ENCODE measurements around the gene SH3BGRL2.
"Not testable (repeated sequence)": the region's sequence is repeated elsewhere in the genome, so short reads cannot be mapped to it uniquely, and the experiment has no call there.

Gene SH3BGRL2

DNA sequence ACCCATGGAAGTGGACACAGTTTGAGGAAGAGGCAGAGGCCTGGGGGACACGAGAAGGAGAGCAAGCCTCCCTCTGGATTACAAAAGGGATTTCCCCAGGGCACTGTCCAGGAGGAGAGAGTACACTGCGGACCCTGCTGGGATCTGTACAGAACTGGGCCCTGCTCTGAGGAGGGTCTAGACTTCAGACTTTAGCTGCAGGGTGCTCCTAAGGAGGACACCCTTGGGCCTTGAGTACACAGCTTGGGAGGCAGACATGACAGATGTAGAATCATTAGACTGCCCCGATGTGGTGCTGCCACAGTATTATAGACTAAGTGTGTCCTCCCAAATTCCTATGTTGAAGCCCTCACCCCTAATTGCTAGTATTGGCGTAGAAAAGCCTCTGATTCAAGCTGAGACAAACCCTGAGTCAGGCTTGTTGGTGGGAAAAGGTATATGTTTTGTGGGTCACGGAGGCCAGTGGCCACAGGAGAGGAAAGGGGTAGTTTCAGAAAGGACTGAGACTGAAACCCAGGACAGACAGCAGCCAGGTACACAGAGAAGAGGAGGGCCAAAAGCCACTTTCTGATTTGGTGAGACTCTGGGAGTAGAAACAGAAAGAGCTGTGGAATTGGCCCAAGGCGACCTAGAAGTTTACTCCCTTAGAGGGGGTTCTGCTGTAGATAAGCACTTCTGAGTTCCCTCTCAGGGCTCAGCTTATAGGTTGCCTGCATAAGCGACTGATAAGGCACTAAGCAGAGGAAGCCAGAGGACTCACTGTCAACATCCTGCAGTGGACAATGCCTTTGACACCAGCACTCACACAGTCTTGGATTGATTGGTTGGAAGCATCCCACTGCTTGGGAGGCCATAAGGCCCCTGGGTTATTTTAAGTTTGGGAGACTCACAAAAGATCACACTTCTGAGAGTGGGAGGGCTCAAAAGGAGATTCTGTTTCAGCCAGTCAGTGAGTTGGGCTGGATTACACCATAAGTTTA is 16.5 kb upstream of the SH3BGRL2 start:
- DNase-seq (ENCODE audit: low read depth in 2 of 2) = no peak

DNA sequence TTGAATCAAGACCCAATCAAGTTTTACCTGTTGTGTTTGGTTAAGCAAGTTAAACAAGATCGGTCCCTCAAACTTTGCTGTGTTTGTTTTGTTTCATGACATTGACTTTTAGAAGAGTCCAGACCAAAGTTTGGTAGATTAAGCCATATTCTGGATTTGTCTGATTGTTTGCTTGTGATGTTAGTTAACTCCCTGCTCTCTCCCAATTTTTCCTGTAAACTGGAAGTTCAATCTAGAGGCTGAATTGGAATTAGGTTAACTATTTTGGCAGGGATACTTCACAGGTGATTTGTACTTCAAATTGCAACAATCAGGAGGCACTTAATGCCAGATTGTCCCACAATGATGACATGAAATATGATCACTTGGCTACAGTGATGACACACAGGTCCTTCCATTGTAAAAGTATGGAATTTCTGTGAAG is 13.6 kb upstream of the SH3BGRL2 start:
- no peak for DNase-seq (ENCODE audit: low read depth in 2 of 2)

DNA sequence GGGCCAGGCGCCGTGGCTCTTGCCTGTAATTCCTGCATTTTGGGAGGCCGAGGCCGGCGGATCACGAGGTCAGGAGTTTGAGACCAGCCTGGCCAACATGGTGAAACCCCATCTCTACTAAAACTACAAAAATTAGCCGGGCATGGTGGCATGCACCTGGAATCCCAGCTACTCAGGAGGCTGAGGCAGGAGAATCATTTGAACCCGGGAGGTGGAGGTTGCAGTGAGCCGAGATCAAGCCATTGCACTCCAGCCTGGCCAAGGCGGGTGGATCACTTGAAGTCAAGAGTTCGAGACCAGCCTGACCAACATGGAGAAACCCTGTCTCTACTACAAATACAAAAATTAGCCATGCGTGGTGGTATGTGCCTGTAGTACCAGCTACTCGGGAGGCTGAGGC is 12.7 kb upstream of the SH3BGRL2 start:
- not testable (repeated sequence) for DNase-seq (ENCODE audit: low read depth in 2 of 2)

DNA sequence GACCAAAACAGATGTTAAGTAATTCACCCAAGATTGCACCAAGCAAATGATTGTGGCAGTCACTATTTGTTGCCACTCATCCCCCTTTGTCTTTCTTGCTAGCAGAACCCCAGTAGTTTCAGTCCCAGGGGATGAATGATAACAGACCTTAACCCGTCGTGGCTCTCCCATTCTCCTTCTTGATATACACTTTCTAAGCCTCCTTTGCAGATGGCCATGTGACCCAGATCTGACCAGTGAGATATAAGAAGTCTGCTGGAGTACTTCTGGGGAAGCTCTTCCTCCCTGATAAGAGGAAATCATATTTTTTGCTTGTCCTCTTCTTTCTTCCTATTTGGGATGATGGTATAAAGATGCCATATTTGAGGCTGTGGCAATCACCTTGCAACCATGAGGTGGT is 9.6 kb upstream of the SH3BGRL2 start:
- no peak for DNase-seq (ENCODE audit: low read depth in 2 of 2)

DNA sequence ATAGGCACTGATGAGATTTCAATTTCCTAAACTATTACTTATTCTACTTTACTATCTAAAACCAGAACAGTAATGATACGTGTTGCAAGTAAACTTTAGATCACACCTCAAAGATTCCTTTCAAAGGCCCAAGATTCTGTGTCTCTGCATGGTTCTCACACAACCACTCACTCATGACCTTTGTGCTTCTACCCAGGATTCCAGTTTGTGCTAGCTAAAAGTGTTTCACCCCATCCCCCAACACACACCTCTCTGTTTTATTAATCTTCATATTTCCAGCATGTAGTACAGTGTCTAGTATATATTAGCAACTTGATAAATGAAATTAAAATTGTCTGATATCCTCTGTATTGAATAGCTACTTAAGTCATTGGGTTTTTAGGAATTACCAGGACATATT is 8.8 kb upstream of the SH3BGRL2 start:
- DNase-seq (ENCODE audit: low read depth in 2 of 2) = no peak

DNA sequence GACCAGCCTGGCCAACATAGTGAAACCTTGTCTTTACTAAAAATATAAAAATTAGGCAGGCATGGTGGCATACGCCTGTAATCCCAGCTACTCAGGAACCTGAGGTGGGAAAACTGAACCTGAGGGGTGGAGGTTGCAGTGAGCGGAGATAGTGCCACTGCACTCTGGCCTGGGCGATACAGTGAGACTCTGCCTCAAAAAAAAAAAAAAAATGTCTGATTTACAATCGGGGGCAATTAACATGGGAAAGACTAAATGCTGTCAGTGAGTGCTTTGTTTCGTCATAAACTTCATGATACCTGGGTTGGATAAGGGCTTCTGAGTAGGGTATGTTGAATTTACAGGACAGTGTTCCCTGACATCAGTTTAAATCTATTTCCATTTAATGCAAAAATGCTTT is 8.0 kb upstream of the SH3BGRL2 start:
- no peak for DNase-seq (ENCODE audit: low read depth in 2 of 2)

DNA sequence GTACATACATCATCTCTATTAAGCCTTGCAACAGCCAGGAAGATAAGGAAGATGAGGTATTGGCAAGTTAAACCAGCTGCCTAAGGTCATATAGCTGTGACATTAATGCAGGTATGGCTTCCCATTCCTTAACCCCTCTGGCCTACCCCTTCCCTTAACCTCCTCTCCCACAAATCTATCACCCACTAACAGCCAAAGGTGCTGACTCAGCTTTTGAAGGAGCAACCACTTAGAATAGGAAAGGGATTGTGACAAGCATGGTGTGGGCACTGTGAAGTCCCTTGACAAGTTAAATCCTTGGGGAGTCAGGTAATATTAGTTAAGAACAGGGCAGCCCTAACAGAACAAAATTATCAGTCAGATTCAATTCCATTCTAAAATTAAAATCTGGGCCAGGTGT is 5.4 kb upstream of the SH3BGRL2 start:
- no peak for DNase-seq (ENCODE audit: low read depth in 2 of 2)

DNA sequence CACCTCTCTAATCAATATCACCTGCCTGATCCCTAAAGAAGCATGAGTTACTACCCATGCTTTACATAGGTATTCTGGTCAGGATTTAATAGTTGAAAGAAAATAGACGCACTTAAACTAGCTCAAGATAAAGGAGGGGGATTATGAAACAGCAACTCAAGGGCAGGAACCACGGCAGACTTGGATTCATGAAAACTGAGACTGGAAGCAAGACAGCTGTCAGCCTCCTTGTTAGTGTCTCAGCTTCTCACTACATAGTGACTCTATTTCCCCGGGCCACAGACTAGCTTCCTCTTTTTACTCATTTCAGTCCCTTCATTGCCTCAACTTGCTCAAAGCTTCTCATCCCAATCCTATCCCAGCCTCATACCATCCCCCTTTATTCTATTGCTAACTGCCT is 4.3 kb upstream of the SH3BGRL2 start:
- DNase-seq (ENCODE audit: low read depth in 2 of 2) = no peak

DNA sequence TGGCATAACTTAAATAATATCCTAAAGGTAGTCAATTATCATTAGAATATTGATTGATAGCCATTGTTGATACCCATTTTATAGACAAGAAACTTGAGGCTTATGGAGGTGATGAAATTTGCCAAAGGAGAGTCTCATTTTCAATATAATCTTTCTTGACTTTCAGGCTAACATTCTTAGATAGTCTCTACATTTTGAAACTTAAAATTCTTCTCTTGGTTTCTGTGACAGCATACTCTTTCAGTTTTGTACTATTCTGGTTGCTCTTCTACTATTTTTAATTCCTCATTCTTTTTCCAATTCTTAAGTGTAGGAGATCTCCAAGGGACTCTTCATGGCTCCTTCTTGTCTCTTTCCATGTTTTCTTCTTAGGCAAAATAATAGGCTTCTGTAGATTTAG is 3.7 kb upstream of the SH3BGRL2 start:
- no peak for DNase-seq (ENCODE audit: low read depth in 2 of 2)

DNA sequence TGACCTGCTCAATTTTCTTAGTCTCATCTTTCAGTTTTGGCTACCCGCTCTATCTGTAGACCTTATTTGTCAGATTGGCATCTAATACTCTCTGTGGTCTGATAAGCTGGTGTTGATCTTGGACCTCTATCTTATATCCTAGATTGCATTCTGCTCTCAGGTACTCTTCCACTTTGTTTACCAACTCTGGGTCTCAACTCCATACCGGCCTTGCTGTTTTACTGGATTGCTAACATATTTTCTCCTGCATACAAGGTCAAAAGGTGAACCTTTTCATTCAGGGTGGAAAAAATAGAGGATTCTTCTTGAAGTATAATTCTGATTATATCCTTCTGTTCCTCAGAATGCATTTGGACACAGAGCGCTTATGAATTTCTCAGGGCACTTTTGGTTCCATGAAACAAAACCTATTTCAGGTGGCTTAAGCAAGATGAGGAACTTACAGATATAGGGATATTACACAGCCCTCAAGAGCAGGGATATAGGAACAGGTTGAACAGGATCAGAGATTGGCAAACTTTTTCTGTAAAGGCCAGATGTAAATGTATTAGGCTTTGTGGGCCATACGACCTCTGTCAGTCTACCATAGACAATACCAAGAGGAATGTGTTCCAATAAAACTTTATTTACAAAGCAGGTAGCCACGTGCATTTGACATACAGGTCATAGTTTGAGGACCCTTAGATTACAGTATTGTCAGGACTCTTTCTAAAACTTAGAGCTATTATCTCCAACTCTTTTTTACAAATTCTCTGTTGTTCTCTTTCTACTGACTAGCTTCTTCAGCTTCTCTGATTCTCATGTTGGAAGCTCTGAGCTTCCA is 2.5 kb upstream of the SH3BGRL2 start:
- DNase-seq (ENCODE audit: low read depth in 2 of 2) = no peak

DNA sequence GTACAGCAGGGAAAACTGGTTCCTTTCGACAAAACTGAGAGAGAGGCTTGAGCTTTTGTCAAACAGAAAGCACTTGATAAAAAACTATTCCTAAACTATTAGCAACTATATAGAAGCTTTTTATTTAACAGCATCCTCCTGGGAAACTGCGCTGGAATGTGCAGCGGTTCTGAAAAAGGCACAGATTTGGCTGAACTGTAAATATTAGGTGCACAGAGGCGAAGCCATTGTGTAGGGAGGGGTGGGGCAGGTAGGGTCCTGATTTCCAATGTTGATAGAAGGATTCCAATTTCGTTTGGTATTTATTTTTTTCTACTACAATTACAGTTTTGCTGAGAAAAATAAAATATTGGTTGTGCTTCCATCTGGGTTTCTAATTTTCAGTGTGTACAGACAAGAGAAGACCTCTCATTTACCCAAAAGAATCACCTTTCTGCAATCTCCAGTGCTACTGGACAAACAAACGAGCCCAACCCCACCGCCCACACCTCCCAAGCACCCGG is 698 bp upstream of the SH3BGRL2 start:
- no peak for DNase-seq (ENCODE audit: low read depth in 2 of 2)

DNA sequence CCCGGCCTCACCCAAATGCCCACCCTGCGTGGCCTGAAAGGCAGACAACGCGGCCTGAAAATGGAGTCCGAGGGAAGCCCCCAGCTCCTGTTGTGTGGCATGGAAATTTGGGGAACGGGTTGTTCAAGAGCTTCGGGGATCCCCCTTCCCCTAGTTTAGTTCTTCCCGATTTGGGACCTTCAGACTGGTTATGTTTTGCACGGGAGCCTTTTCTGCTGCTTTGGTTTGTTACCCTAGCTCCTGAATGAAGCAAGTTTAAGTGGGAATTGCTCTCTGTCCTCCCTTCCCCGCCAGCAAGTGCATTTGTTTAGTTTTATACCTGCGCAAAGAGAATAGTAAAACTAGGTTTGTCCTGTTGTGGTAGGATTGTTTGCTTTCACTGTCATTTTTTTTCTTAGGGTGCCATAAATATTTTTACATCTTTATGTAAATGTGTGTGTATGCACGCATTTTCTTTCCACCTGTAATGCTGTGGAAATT is 604 bp downstream of the SH3BGRL2 start:
- DNase-seq (ENCODE audit: low read depth in 2 of 2) = no peak

DNA sequence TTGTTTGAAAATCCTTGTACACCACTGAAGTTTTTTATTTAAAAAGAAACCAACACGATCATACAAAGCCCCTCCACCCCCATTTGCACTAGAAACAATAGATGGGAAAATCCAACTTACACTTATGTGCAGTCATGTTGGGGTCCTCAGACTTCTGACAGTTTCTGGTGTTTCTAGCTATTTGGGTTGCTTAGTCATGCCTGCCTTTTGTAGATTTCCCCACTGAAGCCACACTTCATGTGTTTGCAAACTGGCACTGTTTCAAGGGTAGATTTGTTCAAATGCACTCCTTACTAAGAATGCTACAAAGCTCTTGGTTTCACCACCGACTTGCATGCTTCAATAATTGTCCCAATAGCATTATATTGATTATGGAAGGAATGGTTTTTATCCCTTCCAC is 1.5 kb downstream of the SH3BGRL2 start:
- DNase-seq (ENCODE audit: low read depth in 2 of 2) = no peak

DNA sequence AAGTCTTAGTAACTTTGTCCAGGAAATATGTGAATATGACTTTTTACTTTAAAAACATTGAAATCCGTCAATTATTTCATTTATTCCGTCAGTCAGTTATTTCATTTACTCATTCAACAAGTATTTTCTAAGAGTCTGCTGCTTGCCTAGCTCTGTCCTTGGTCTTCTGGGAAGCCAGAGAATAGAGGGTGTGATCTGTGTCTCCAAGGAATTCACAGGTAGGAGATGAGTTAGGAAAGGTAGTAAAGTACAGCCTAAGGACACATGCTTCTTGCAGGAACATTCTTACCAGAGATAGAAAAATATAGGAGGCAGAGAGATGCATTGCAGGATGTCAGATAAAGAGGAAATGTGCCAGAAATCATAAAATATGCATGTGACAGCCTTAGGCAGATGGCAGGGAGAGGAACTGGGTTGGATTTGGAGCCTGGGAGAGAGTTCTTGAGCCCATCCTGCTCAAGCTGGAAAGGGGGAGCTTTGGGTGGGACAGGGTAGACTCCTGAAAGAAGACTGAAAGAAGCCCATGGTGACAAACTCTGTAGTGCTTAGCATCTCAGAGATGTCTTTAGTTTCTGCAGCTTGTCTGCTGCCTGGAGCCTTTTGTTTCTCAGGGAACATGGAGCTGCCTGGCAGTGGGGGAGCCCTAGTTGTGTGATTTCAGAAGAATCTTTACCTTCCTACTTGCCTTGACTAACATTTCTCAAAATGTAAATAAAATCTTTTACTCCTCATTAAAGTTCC is 3.5 kb downstream of the SH3BGRL2 start:
- DNase-seq (ENCODE audit: low read depth in 2 of 2) = no peak

DNA sequence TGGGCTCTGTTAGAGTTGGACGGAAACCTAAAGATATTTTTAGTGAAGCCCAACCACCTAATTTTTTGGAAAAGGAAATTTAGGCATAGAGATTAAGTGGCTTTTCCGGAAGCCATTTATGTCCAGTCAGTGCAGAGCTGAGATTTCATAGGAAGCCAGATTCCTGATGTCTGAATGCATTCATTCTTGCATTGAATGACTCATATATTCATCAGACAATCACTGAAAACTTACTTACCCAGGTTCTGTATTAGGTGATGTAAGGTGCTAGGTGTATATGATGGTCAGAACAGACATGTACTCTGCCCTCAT is 4.1 kb downstream of the SH3BGRL2 start:
- no peak for DNase-seq (ENCODE audit: low read depth in 2 of 2)

DNA sequence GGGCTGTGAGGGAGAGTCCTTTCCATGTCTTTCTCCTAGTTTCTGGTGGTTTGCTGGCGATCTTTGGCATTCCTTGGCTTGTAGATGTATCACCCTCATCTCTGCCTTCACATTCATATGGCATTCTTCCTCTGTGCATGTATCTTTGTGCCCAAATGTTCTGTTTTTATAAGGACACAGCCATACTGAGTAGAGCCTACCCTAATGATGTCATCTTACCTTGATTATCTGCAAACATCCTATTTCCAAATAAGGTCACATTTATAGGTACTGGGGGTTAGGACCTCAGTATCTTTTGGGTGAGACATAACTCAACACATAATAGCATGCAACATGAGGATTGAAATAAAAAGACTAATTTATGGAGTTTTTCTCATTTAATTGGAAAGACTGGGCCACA is 5.5 kb downstream of the SH3BGRL2 start:
- DNase-seq (ENCODE audit: low read depth in 2 of 2) = no peak

DNA sequence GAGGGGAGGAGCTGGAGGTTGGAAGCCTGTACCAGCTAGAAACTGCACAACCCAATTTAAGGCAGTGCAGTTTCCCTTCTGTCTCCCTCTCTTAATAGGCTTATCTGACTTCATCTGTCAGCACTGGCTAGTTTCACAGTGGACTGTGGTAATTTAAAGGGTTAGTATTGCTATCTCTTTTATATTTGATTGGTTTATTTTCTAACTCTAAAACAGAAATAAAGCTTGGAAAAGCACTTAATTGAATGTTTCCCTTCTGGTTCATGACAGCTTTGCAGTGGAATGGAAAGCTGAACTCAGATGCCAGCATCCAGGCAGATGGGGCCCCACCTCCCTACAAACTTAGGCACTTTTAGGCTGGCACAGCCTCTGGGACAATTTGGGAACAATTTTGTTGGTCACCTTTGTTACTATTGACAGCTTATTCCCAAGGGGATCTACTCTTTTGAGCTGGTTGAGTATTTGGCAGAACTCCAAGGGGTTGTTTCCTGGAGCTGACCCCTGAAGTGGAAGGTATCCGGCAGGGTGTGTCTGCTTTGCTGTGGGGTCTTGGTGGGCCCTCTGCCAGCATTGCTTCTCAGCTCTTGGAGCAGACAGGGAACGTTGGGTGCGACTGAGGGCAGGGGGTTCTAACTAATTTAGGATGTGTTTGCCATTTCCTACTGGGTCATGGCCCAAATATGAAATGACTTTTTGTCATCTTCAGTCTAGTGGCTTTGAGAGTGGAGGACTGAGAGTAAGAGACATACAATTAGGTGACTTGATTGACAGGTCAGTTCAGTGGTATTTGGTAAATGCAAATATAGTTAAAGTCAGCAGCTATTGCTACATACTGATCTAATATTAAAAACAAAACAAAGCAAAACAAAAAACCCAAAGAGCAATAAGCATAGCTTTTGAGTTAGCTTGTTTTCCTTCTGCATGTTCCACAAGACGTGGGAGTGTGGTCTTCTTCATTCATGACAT is 9.3 kb downstream of the SH3BGRL2 start:
- DNase-seq (ENCODE audit: low read depth in 2 of 2) = no peak

DNA sequence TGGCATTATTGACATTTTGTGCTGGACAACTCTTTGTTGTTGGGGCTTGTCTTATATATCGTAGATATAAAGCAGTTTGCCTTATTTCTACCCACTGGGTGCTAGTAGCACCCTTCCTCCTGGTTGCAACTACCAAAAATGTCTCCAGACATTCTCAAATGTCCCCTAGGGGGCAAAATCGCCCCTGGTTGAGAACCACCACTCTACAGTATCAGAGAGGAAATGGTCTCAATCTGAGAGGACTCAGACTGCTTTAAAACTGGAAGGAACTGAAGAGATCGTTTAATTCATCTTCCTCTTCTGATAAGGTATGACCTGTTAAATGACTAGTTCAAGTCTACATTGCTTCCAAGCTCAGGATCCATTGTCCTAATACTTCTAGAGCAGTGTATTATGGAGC is 14.9 kb downstream of the SH3BGRL2 start:
- no peak for DNase-seq (ENCODE audit: low read depth in 2 of 2)

DNA sequence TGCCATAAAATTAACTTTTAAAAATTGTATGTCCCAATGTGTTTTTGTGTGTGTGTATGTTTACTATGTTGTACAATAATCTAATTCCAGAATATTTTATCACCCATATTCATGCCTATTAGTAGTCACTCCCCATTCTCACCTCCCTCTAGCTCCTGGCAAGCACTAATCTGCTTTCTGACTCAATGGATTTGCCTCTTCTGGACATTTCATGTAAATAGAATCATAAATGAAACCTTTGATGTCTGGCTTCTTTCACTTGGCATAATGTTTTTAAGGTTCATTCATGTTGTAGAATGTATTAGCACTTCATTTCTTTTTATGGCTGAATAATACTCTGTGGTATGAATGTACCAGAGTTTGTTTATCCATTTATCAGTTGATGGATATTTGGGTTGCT is 15.4 kb downstream of the SH3BGRL2 start:
- DNase-seq (ENCODE audit: low read depth in 2 of 2) = no peak

DNA sequence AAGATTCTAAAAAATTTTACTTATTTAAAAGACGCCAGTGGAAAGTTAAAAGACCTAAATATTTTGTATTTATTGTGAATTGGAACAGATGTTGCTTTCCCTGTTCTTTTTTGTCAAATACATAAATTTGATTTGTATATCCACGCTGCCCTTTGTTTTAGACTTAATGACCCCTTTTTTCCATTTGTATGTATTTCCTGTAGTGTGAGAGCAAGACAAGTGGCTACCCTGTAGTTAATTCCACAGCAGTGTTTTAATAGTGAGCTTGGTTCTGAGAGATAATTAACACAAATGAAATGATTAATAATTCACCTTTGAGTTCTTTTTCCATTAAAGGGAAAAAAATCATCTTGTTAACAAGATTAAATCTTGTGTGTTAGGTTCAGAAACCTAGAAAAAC is 16.6 kb downstream of the SH3BGRL2 start:
- no peak for DNase-seq (ENCODE audit: low read depth in 2 of 2)

DNA sequence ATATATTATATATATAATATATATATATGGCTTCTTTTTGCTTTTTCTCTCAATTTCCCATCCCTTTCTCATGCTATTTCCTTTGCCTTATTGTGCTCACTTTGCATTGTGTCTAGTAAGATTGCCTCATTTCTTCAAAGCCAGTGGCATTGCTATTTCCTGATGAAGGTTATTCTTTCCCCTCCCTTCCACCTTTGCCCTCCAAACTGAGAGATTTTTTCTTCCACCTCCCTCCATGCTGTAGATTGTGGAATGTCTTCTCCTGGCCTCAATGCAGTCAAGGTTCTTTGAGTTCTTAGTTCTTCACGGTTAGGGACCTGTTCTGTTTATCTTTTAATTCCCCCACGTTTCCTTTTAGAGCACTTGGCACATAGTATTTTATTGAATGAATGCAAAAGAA is 17.2 kb downstream of the SH3BGRL2 start:
- no peak for DNase-seq (ENCODE audit: low read depth in 2 of 2)
